MM.1S (cell line): Measurements from ENCODE around the gene PRCD.

Experiments
- CTCF ChIP-seq: fragments of 300-600 bp; sonication (generic); IDR thresholded peaks from 2 replicates; pipeline ENCODE4 v1.5.1; 2016; ENCODE audit warnings: antibody characterized with exemption, low read length, mixed read lengths
- EZH2 ChIP-seq: fragments of 300-600 bp; sonication (generic); optimal IDR thresholded peaks from 2 replicates; pipeline ENCODE3; 2017; ENCODE audit warnings: low read depth, mild to moderate bottlenecking, antibody characterized with exemption, low read length, mixed read lengths
- EZH2phosphoT487 ChIP-seq: fragments of 300-600 bp; sonication (generic); IDR thresholded peaks from 2 replicates; pipeline ENCODE4 v1.6.1; 2018; ENCODE audit warnings: antibody characterized with exemption, low read length

GRCh38 chr17:76578376-76578775, 38.5 kb downstream of the PRCD start:
- TF ChIP-seq CTCF (no peak), EZH2 (no peak), EZH2phosphoT487 (no peak)
